Mesenteric fat pad (tissue), 1 donor: ENCODE data around the gene CACFD1. TPM values are rescaled to one million over a fixed set of nuclear protein-coding genes. Genes with fewer than 3 reads are reported as not detected.

Experiments
- DNase-seq: peaks from one replicate; pipeline ENCODE4 v3.0.0-alpha.2; 2020; ENCODE audit warnings: low spot score
- total RNA-seq: library from RNA; stranded (reverse); fragmentation: NEBNext Ultra II Directional; extraction: Animal tissue kit (Norgen Biotek cat#: 25700); gene quantifications from one replicate; pipeline ENCODE4 v1.2.1, GENCODE V29; 2021
- donor health status: DM: yes; HTN: yes; CAD: no.

CACFD1 gene
- total RNA-seq, 1 donor from 2014 or later, result 9.3 TPM

GRCh38 chr9:133463864-133464615 is 4.3 kb downstream of the CACFD1 start:
- no peak for DNase-seq

- DNase-seq, result no peak
Observed at GRCh38 chr9:133464638-133465037, 4.9 kb downstream of the CACFD1 start.

- no peak for DNase-seq
Observed at GRCh38 chr9:133465984-133466383, 6.2 kb downstream of the CACFD1 start.

DNA sequence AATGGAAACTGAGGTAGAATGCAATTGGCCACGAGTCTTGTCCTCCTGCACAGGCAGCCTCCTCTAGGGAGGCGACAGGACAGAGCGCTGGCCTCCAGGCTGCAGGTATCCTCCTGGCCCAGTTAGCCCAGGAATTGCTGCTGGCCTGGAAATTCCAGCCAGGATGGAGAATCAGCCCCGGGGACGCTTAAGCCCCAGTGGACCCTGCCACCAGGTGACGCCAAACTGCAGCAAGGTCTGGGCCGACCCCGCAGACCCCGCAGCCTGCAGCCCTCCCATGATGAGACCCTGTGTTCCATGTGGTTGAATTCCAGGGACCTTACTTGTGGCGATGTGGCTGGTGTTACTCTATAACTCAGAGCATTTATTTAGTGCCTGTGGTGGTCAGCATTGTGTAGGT is 7.3 kb downstream of the CACFD1 start:
- DNase-seq, result no peak

DNA sequence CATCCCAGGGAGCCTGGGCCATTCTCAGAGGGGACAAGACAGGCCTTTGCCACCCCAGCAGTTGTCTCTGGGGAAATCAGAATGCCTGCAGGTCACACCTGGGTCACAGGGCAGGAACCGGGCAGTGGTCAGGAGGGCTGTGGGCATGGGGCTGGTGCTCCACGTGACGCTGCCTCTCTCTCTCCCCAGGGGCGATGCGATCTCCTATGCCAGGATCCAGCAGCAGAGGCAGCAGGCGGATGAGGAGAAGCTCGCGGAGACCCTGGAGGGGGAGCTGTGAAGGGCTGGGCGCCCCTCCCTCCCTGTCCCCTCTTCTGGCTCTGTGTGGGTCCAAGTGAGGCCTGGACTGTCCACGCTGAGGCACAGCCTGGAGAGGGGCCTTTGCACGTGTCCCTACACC is 8.6 kb downstream of the CACFD1 start:
- no peak for DNase-seq

DNA sequence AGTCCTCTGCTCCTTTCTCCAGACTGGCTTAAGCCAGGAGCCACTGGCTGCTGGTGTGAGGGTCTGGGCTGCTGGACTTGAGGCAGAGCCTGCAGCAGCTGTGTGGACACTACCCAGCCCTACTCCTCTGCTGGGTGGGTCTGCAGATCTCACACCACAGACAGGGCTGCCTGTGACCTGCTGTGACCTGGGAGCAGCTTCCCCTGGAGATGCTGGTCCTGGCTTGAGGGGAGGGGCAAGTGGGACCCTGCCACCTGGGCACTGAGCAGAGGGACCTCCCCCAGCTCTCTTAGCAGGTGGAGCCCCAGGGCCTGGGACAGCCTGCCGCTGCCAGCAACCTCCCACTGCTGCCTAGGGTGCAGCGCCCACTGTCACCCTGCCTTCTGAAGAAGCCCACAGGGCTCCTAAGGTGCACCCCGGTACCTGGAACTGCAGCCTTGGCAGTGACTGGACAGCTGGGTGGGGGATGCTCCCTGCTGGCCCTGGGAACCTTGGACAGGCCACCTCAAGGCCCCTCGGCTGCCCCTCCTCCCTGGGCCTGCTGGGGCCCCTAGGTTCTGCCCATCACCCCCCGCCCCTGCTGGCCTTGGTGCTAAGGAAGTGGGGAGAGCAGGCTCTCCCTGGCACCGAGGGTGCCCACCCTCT is 9.1 kb downstream of the CACFD1 start:
- no peak for DNase-seq

- DNase-seq, result no peak
Observed at GRCh38 chr9:133470427-133470924, 10.7 kb downstream of the CACFD1 start.

- DNase-seq, result no peak
Observed at GRCh38 chr9:133470988-133471387, 11.2 kb downstream of the CACFD1 start.

DNA sequence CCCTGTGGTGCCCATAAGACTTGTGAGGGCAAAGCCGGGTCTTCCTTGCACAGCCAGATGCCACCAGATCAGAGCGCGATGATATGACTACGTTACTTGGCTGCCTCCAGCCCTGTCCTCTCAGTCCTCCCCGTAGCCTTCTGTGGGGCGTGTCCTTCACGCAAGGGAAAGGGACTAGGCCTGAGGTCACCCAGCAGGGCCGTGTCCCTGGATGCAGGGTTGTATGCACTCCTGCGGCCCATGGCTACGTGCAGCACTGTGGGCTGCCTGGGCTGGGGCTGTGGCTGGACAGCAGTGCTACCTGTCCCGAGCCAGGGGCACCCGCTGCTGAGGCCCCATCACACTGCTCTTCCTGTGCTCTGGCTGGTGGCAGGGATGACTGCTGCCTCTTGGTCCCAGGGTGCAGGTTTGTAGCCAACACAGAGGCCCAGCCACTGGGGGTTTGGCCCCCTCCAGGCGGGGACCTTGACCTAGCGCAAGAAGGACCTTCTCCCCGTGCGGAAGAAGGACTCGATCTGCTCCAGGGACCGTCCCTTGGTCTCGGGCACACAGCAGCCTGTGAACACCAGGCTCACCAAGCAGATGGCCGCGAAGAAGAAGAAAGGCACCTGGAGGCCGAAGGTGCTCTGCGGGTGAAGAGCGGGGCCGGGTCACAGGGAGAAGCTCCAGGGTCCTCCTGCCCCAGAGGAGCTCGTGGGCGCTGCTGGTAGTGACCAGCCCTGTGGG is 11.9 kb downstream of the CACFD1 start:
- DNase-seq, result no peak

DNA sequence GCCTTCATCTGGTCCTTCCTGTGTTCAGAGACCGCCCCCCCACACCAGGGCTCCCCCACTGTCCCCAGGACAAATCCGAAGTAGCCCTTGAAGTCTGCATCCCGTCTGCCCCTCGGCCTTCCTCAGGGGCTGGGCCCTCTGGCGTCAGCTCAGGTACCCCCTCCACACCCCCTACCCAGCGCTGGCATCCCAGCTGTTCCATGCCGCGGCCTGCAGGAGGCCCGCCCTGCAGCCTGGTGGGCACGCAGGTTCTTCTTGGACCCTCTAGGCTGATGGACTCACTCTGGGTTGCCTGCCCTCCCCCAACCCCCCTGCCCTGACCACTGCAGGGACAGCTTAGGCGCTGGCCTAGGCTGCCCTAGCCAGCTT is 12.5 kb downstream of the CACFD1 start:
- DNase-seq, result no peak

DNA sequence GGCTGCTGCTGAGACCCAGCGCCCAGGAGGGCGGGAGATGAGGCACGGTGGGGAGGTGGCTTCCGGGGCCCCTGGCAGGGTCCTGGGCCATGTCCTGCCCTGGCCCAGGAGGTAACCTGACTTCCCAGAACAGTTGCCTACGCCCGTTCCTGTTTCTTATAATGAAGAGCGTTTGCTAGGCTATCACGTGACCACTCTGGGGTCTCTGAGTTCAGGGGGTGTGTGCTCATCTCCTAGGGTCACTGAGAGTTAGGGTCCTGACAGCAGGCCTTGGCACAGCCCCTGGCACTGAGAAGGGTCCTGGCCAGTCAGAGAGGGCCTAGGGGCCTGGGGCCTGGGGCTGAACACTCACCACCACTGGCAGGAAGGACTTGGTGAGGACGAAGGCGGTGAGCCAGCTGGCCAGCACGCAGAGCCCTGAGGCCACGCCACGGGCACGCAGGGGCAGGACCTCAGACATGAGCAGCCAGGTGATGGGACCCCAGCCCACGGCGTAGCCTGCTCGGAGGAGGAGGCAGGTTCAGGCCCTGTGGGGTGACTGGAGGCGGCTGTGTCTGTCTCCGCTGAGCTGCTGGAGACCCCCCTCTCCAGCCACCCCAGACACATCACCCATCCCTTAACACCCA is 13.1 kb downstream of the CACFD1 start:
- DNase-seq, result no peak

DNA sequence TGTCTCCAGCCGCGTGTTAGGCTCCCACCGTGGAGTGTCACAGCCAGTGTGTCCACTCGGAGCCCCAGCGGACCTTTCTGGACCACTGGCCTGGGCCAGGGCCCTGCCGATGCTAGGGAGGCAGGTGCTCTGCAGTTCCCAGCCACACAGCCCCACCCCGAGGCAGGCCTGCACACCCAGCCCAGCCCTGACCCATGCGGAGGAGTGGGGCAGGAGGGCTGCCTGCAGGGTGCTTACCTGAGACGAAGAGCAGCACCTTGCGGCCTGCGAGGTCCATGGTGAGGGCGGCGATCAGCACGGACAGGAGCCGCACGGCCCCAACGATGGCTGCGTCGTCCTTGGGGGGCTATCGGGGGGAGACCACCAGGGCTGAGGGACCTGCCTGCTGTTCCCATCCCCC is 14.0 kb downstream of the CACFD1 start:
- DNase-seq, result no peak

DNA sequence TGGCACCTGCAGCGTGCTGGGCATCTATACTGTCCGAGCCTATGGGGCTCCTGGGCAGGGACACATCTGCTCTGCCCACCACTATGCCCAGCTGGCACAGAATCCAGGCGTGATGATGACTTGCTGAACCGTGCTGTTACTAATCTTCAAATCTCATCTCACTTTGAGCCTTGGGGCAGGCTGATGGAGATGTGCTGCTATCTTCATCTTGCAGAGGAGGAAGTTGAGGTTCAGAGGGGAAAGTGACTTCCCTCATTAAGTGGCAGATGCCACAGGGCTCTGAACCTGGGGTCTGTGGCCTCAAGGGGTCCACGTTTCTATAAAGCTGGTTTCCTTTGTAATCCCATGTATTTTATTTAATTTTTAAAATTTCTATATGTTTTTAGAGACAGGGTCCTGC is 14.4 kb downstream of the CACFD1 start:
- no peak for DNase-seq

- no peak for DNase-seq
Observed at GRCh38 chr9:133474853-133475252, 15.1 kb downstream of the CACFD1 start.

- no peak for DNase-seq
Observed at GRCh38 chr9:133475292-133476012, 15.7 kb downstream of the CACFD1 start.

DNA sequence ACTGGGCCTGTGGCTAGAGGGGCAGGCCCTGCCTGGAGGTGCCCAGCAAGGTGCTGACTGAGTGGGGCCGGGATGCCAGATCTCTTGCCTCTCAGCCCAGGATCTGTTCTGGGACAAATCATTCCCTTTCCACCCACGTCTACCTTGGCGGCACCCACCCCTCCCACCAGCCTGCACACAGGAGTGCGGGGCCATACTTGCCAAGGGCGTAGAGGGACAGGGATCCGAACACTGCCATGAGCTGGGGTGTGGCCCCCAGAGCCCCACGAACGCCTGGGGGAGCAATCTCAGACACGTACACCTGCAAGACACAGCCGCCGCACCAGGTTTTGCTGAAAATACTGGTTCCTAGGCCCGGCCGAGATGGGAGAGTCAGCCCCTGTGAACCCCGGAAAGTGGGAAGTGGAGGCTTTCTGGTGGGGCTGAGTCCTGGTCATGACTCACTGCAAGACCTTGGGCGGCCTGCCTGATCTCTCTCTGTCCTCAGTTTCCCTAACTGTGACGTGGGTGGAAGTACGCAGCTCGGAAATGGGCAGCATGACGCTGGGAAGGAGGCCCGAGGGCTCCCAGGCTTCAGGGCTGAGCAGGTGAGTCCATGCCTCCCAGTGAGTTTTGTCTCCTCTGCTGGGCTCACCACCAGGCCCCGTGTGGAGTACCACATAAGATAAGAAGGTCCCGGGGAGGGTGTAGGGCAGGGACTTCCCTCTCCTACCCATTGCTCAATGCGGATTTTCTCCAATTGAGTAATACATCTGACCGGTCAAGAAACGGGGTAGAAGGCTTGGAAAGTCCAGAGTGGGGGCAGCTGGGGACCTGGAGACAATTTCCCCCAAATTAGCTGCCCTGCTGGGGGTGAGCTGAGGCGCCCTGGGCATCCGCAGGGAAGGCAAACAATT is 16.5 kb downstream of the CACFD1 start:
- DNase-seq, result no peak

DNA sequence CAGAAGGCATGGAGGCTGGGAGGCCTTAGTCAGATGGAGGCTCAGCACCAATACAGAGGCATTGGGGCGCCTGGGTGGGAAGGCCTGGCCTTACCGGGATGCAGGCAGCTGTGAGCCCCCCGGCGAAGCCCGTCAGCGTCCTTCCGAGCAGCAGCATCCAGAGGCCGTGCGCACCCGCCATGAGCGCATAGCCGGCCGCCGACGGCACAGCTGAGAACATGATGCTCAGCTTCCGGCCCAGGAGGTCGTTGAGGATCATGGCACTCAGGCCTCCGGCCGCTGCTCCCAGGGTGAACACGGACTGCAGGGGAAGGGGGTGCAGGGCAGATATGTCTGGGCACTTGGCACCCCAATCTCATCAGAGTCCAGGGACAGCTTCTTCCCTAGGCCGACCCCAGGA is 17.2 kb downstream of the CACFD1 start:
- no peak for DNase-seq

- no peak for DNase-seq
Observed at GRCh38 chr9:133477461-133477860, 17.7 kb downstream of the CACFD1 start.

DNA sequence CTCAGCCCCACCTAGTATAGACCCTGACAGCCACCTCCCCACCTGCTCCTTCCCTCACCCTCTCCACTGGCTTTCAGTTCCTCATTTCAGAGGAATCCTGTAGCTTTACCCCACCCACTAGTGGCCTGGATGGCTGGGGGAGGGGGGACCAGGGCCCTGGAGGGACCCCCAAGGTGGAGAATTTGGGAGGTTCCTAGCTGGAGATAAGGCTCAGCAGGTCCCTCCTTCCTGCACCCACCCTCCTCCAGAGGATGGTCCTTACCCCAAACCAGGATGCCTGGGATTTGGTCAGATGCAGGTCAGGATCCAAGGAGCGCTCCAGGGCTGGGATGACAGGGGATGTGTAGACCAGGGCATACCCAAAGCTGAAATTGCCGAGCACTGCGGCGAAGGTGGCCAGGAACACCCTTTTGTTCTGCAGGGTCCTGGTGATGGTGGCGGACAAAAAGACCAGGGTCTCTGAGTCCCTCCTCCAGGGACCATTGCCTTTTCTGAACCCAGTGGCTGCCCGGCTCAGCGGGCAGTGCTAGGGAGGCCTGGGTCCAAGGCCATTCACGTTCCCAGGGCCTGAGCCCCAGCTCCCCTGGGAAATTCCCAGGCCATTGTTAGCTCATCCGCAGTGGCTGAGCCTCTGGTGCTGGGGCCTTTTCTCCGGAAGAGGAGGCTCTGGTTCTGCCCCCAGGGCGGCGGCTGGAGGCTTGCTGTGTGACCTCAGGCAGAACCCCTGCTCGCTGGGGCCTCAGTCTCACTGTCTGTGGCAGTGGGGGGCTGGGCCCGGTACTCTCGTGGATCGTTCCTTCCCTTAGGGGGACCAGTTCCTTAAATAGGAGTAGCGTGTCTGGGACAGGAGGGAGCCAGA is 18.4 kb downstream of the CACFD1 start:
- DNase-seq, result no peak
